Tibial nerve (tissue), 4 donors: ENCODE results near the gene ESPL1. TPM values are rescaled to one million over a fixed set of nuclear protein-coding genes. Genes with fewer than 3 reads are reported as not detected.
A peak's percentile ranks its signal among the peaks of the same experiment; 100 is the strongest.
"Not testable (repeated sequence)": the region's sequence is repeated elsewhere in the genome, so short reads cannot be mapped to it uniquely, and the experiment has no call there.

Experiments
- DNase-seq, 2 donors: peaks; one replicate each; pipeline ENCODE4 v3.0.0-alpha.2; 2019; ENCODE audit warnings: low spot score in 2 of 2
- H3K27ac ChIP-seq, 4 donors: fragments of 200-600 bp; sonication (generic) in 3 of 4; one replicate each; pipeline ENCODE4 v1.5.1; 2017 to 2019; ENCODE audit warnings: mild to moderate bottlenecking in 1 of 4
- H3K27me3 ChIP-seq, 2 donors: fragments of 200-600 bp; sonication (generic) in 1 of 2; one replicate each; pipeline versions ENCODE4 v1.5.1 to v1.6.0; 2017 to 2019
- H3K36me3 ChIP-seq, 3 donors: fragments of 200-600 bp; sonication (generic); one replicate each; pipeline ENCODE4 v1.5.1; 2018 to 2019
- H3K4me1 ChIP-seq, 4 donors: fragments of 200-600 bp; sonication (generic) in 3 of 4; one replicate each; pipeline ENCODE4 v1.5.1; 2017 to 2019
- H3K4me3 ChIP-seq, 4 donors: fragments of 200-600 bp; sonication (generic) in 3 of 4; one replicate each; pipeline ENCODE4 v1.5.1; 2017 to 2019; ENCODE audit warnings: mild to moderate bottlenecking in 1 of 4, moderate library complexity in 1 of 4
- H3K9me3 ChIP-seq, 4 donors: fragments of 200-600 bp; sonication (generic) in 3 of 4; one replicate each; pipeline ENCODE4 v1.5.1; 2017 to 2019
- CTCF ChIP-seq, 5 experiments: fragments of 200-600 bp in 3 of 5; fragments of 450-650 bp in 2 of 5; sonication (generic) in 3 of 5; IDR thresholded peaks; one replicate each; pipeline ENCODE4 v1.5.1; 2016 to 2019; ENCODE audit warnings: antibody characterized with exemption in 5 of 5, mild to moderate bottlenecking in 3 of 5, moderate library complexity in 2 of 5
- EP300 ChIP-seq, 2 donors: sonication (generic); formaldehyde crosslinking; IDR thresholded peaks; one replicate each; pipeline ENCODE4 v1.6.1; 2017; ENCODE audit warnings: antibody characterized with exemption in 2 of 2, mild to moderate bottlenecking in 1 of 2
- POLR2A ChIP-seq, 2 donors: fragments of 450-650 bp; IDR thresholded peaks; one replicate each; pipeline ENCODE4 v1.6.1; 2017; ENCODE audit warnings: antibody characterized with exemption in 2 of 2, mild to moderate bottlenecking in 2 of 2, moderate library complexity in 2 of 2
- WGBS, 2 donors: methylation state at CpG; one replicate each; pipeline ENCODE4 v1.1.5; 2018; 5-methylcytosine and 5-hydroxymethylcytosine counted together
- total RNA-seq, 4 donors: library from RNA; depleted of rRNA; stranded (reverse); fragments of >200 nt; gene quantifications; one replicate each; pipeline ENCODE4 v1.1.0, GENCODE V29; 2016

ESPL1 gene
- total RNA-seq, 4 donors from 2014 or later: 2.2 to 8.7 (median 2.5) TPM; not detected in 1

DNA sequence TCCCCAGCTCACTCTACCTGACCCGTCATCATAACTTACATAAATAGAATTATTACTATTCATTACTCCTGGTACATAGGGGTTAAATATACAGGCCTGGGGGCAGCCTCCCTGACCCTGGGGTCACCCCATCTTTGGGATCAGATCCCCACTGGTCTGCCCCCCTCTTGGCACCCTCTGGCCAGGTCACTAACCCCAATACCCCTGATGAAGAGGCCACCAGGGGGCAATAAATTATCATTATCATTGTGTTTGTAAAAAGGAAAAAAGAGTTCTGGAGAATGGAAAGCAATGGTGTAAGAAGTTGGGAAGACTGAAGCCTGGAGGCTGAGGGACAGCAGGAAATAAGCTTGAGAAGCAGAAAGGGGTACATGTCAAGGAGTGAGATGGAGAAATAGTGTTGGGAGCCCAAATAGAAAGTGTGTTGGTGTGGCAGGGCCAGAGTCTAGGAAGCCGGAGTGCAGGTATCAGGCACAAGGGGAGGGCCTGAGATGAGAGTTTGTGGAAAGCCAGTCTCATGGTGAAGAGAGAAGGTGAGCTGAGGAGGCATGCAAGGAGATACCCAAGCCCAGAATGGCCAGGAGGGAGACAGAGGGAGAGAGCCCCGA lies 59.4 kb downstream of the ESPL1 start:
- Histone ChIP-seq H3K27ac (no peak overlapping the region), H3K9me3 (no peaks in the 10 kb centered on the region), H3K27me3 (peaks cover 0 to 5% of the 10 kb centered on the region in 2 donors), H3K36me3 (no peaks in the 10 kb centered on the region), H3K4me1 (peaks cover 0 to 27% (median 17%) of the 10 kb centered on the region in 4 donors), H3K4me3 (no peak overlapping the region)
- 78 to 79% methylated on average over 3 of the region's 3 CpGs for WGBS, 2 donors
- no peak for TF ChIP-seq POLR2A (IDR thresholded peaks at IDR 0.05)
- peak in 4 of 5 experiments; percentile 14 to 40 (median 26) for TF ChIP-seq CTCF (IDR thresholded peaks at IDR 0.05)
- no peak for DNase-seq

GRCh38 chr12:53328043-53328435 lies 59.9 kb downstream of the ESPL1 start:
- no peak overlapping the region for H3K4me3 ChIP-seq
- no peaks in the 10 kb centered on the region for H3K36me3 ChIP-seq
- H3K9me3 ChIP-seq: no peaks in the 10 kb centered on the region
- no peak overlapping the region for H3K27ac ChIP-seq
- H3K27me3 ChIP-seq: peaks cover 0 to 5% of the 10 kb centered on the region in 2 donors
- DNase-seq: no peak
- TF ChIP-seq EP300 (IDR thresholded peaks at IDR 0.05): no peak
- TF ChIP-seq CTCF (IDR thresholded peaks at IDR 0.05): no peak
- WGBS, 2 donors: 23 to 50% methylated on average over 8 to 16 of the region's 16 CpGs
- H3K4me1 ChIP-seq: peaks cover 0 to 27% (median 17%) of the 10 kb centered on the region in 4 donors

- Histone ChIP-seq H3K4me3 (no peak overlapping the region), H3K4me1 (peaks cover 0 to 10% (median 5%) of the 10 kb centered on the region in 4 donors), H3K27me3 (peaks cover 0 to 24% of the 10 kb centered on the region in 2 donors), H3K36me3 (no peaks in the 10 kb centered on the region), H3K9me3 (no peaks in the 10 kb centered on the region), H3K27ac (no peak overlapping the region)
- no peak for DNase-seq
- 49 to 57% methylated on average over 5 of the region's 5 CpGs for WGBS, 2 donors
- TF ChIP-seq POLR2A (IDR thresholded peaks at IDR 0.05): no peak
- TF ChIP-seq CTCF (IDR thresholded peaks at IDR 0.05): no peak
- no peak for TF ChIP-seq EP300 (IDR thresholded peaks at IDR 0.05)
These were observed 62.6 kb downstream of the ESPL1 start for GRCh38 chr12:53330671-53331070.

DNA sequence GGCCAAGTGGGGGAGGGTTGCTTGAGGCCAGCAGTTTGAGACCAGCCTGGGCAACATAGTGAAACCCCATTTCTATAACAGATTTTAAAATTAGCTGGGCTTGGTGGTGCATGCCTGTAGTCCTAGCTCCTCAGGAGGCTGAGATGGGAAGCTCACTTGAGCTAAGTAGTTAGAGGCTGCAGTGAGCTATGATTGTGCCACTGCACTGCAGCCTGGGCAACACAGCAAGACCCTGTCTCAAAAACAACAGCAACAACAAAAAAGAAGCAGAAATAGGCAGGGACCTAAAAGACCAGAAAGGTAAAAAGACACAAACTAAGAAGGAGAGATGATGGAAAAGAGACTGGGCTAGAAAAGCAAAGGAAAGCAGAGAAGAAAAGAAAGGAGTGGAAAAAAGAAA lies 64.2 kb downstream of the ESPL1 start:
- H3K9me3 ChIP-seq, H3K4me3 ChIP-seq, H3K27ac ChIP-seq, DNase-seq, H3K4me1 ChIP-seq, H3K36me3 ChIP-seq: not testable (repeated sequence)
- H3K27me3 ChIP-seq: peaks cover 0 to 41% of the 10 kb centered on the region in 2 donors

GRCh38 chr12:53332744-53333143 lies 64.6 kb downstream of the ESPL1 start:
- H3K4me1 ChIP-seq: peaks cover 0 to 6% (median 0%) of the 10 kb centered on the region in 4 donors
- WGBS, 2 donors: 39 to 54% methylated on average over 13 to 15 of the region's 15 CpGs
- TF ChIP-seq CTCF (IDR thresholded peaks at IDR 0.05) (no peak), POLR2A (IDR thresholded peaks at IDR 0.05) (no peak), EP300 (IDR thresholded peaks at IDR 0.05) (no peak)
- no peak for DNase-seq
- H3K27ac ChIP-seq: no peak overlapping the region
- no peaks in the 10 kb centered on the region for H3K36me3 ChIP-seq
- no peaks in the 10 kb centered on the region for H3K9me3 ChIP-seq
- H3K4me3 ChIP-seq: no peak overlapping the region
- H3K27me3 ChIP-seq: peaks cover 0 to 45% of the 10 kb centered on the region in 2 donors

DNA sequence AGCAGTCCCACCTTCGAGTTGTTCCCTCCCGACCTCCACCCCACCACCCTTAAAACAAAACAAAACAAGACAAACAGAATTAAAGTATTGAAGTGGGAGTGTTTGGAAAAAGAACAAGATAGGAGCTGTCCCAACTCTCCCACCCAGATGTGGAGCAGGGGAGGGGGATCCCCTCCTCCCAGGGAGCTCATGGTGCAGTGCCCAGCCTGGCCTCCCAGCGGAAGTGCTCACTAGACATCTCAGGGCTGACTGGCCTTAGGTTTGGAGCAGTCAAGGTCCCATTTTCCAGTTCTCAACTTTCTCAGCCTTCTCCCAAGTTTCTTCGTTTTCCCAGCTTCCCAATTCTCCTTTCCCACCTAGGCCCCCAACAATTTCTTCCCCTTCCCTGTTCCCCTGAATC lies 65.2 kb downstream of the ESPL1 start:
- Histone ChIP-seq H3K27ac (no peak overlapping the region), H3K36me3 (no peaks in the 10 kb centered on the region), H3K9me3 (no peaks in the 10 kb centered on the region), H3K4me3 (no peak overlapping the region), H3K27me3 (peaks cover 0 to 51% of the 10 kb centered on the region in 2 donors), H3K4me1 (peaks cover 0 to 6% (median 0%) of the 10 kb centered on the region in 4 donors)
- TF ChIP-seq EP300 (IDR thresholded peaks at IDR 0.05): no peak
- TF ChIP-seq POLR2A (IDR thresholded peaks at IDR 0.05): no peak
- no peak for TF ChIP-seq CTCF (IDR thresholded peaks at IDR 0.05)
- WGBS, 2 donors: 86 to 88% methylated on average over 4 of the region's 4 CpGs
- DNase-seq: no peak
